Endothelial cell of umbilical vein (primary cell): ENCODE results near the gene GABARAP.
A peak's percentile ranks its signal among the peaks of the same experiment; 100 is the strongest.

Source experiments
- EZH2 ChIP-seq: IDR thresholded peaks from 2 replicates; pipeline ENCODE4 v1.6.1; 2012; ENCODE audit warnings: borderline replicate concordance, low read depth, mild to moderate bottlenecking, moderate library complexity, low read length, inconsistent platforms; ENCODE audit not compliant: severe bottlenecking
- JUN ChIP-seq: IDR thresholded peaks from 2 replicates; pipeline ENCODE4 v1.6.1; 2011; ENCODE audit warnings: borderline replicate concordance, low read depth; ENCODE audit not compliant: insufficient read length, insufficient read depth
- POLR2A ChIP-seq: IDR thresholded peaks from 2 replicates; pipeline ENCODE4 v1.6.1; 2012; ENCODE audit warnings: low read depth, mild to moderate bottlenecking, control low read depth, low read length
- POLR2AphosphoS5 ChIP-seq: IDR thresholded peaks from 2 replicates; pipeline ENCODE4 v1.6.1; 2012; ENCODE audit warnings: low read depth, mild to moderate bottlenecking, control low read depth, low read length, moderate library complexity; ENCODE audit not compliant: insufficient read depth
- TF ChIP-seq, protein P1 (sequence below), 2 donors: IDR thresholded peaks; 1 replicate in 1 of 2; 2 replicates in 1 of 2; pipeline ENCODE4 v1.5.1; 2011; ENCODE audit warnings: low read length in 2 of 2, mild to moderate bottlenecking in 2 of 2, moderate library complexity in 2 of 2, control low read depth in 1 of 2, inconsistent platforms in 1 of 2, low read depth in 1 of 2; ENCODE audit not compliant: insufficient read depth in 1 of 2; ENCODE audit errors: extremely low read depth in 1 of 2
- TF ChIP-seq, protein P2 (sequence below): IDR thresholded peaks from 2 replicates; pipeline ENCODE4 v1.6.1; 2011; ENCODE audit not compliant: insufficient read depth, insufficient read length

DNA sequence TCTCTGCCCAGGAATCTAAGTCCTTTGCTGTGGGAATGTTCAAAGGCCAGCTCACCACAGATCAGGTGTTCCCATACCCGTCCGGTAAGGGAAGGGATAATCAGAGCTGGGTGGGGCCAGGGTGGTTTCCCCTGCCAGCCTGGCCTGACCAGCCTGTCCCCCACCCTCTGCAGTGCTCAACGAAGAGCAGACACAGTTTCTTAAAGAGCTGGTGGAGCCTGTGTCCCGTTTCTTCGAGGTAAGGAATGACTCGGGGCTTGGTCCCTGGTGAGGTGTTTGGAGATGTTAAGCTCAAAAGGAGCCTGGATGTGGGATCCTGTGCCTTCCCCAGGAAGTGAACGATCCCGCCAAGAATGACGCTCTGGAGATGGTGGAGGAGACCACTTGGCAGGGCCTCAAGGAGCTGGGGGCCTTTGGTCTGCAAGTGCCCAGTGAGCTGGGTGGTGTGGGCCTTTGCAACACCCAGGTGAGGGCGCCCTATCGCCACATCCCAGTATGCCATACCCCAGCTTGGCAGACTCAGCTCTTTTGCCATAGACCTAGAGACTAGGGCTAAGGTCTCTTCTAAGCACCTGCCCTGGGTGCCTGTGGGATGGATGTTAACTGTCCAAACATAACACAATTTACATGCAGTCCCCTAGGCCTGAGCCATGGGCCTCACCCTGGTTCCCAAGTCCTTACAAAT, 21.5 kb downstream of the GABARAP start:
- TF ChIP-seq JUN = no peak
- TF ChIP-seq EZH2 = no peak
- TF ChIP-seq, protein P1, sequence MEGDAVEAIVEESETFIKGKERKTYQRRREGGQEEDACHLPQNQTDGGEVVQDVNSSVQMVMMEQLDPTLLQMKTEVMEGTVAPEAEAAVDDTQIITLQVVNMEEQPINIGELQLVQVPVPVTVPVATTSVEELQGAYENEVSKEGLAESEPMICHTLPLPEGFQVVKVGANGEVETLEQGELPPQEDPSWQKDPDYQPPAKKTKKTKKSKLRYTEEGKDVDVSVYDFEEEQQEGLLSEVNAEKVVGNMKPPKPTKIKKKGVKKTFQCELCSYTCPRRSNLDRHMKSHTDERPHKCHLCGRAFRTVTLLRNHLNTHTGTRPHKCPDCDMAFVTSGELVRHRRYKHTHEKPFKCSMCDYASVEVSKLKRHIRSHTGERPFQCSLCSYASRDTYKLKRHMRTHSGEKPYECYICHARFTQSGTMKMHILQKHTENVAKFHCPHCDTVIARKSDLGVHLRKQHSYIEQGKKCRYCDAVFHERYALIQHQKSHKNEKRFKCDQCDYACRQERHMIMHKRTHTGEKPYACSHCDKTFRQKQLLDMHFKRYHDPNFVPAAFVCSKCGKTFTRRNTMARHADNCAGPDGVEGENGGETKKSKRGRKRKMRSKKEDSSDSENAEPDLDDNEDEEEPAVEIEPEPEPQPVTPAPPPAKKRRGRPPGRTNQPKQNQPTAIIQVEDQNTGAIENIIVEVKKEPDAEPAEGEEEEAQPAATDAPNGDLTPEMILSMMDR (IDR thresholded peaks at IDR 0.05; ENCODE audit: extremely low read depth in 1 of 2, insufficient read depth in 1 of 2, low read depth in 1 of 2, low read length in 2 of 2) = peak; percentile 66 to 76
- TF ChIP-seq POLR2A = peak; percentile 73
- TF ChIP-seq POLR2AphosphoS5 = peak; percentile 74
- TF ChIP-seq, protein P2, sequence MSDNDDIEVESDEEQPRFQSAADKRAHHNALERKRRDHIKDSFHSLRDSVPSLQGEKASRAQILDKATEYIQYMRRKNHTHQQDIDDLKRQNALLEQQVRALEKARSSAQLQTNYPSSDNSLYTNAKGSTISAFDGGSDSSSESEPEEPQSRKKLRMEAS = no peak
